Measurements from ENCODE around the gene MYBL2.
"Not testable (repeated sequence)": the region's sequence is repeated elsewhere in the genome, so short reads cannot be mapped to it uniquely, and the experiment has no call there.

Gene MYBL2

DNA sequence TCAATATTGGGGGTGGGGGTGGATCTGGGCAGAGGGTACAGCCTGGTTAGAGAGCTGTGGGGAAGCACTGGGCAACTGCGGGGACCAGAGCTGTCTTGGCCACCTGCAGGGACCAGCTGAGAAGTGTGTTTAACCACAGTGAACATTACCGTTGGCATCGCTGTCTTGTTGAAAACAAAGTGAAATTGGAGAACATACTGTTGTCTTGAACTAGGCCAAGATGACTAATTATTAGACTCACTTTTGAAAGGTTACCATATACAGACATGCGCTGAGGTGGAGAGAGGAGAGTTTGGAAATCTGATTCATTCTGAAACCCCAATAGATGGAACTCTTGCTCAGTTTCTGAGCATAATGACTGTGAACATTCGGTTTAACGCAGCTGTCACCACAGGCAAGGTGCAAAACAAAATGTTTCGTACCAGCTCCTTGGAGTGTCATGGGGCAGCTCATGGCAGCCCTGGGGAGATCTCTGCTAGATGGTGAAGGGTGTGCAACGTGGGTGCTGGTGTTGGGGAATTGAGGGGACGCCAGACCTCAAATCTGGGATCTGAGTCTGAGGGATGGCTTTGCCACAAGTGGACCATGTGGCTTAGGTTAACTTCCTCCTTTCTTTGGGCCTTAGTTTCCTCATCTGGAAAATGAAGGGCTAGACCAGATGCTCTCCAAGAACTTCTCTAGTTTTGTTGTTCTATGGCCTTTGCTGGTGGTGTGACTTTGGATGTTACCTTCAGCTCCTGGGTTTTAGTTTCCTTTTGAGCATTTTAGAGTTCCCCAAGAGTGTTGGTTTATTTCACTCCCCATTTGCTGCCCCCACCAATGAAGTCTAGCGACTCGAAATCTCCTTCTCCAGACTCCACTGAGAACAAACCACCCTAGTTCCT is 84.5 kb downstream of the MYBL2 start:
- DNase-seq: no peak

DNA sequence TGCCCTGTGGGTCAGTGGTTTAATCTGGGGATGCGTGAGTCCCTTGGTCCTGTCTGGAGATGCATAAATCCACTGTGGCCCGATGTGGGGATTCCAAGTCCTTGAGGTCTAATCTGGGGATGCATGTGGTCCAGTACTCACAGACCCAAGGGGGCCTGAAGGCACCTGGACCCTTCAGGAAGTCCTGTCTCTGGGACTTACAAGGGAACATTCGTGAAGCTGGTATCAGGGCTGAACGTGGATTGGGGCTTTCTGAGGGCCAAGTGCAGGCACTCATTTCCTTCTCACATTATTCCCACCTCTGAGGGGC is 85.1 kb downstream of the MYBL2 start:
- no peak for DNase-seq

DNA sequence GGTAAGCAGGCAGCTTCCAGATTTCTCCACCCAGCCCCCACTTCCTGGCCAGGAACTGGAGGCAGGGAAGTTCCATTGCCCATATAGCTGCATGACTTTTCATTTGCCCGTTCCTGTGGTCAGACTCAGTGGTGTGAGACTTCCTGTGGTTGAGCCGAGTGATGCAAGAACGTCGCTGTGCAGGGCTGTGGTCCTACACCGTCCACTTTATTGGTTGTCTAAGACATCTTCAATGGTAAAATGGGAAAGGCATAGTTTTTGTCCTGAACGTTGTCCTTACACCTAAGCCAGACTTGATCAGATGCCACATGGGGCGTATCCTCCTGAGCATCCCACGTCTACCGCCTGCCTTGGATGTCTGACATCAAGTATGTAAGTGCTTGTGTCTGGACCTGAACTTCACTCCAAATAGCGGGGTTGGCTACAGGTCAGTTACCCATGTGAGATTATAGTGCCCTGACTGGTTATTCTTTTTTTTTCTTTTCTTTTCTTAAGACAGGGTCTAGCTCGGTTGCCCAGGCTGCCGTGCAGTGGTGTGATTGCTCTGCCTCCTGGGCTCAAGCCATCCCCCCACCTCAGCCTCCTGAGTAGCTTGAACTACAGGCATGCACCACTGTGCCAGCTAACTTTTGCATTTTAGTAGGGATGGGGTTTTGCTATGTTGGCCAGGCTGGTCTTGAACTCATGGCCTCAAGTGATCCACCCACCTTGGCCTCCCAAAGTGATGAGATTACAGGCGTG is 85.8 kb downstream of the MYBL2 start:
- no peak for DNase-seq

DNA sequence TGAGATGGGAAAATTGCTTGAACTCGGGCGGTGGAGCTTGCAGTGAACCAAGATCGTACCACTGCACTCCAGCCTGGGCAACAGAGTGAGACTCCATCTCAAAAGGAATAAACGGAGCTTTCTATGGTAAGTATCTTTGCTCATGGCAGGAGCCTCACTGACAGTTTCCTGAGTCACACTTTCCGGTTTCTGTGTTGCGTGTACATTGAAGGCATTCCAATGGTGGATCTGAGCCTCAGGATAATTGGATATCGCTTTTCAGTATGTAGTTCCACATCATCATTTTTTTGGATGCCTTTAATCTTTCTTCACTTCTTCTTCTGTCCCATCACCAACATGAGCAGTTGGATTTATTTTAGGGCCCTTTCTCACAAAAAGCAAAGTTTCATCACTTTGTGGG is 88.5 kb downstream of the MYBL2 start:
- DNase-seq: no peak

DNA sequence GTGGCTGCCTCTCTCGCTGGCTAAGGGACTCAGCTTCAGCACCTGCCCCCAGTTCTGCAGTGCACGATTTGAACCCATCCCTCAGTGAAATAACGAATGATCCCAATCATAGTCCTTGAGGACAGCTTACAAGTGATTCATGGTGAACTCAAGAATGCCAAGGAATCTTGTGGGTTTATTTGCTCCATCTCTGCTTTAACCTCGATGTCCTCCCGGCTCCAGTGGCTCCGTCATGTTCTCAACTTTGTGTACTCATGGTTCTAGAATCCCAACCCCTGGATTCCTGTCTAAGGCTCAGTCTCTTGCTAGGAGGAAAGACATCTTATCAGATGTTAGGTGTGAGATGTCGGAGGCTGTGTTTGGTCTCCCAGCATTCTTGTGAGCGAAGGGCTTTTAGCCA is 88.9 kb downstream of the MYBL2 start:
- no peak for DNase-seq

DNA sequence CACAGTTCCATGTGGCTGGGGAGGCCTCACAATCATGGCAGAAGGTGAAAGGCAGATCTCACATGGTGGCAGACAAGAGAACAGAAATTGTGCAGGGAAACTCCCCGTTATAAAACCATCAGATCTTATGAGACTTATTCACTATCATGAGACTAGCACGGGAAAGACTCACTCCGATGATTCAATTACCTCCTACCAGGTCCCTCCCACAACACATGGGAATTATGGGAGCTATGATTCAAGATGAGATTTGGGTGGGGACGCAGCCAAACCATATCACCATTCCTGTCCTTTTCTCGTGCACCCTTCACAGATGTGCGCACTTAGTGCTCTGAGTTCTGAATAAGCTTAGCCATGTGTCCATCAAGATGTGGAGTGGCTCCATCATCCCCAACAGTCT is 91.0 kb downstream of the MYBL2 start:
- not testable (repeated sequence) for DNase-seq

DNA sequence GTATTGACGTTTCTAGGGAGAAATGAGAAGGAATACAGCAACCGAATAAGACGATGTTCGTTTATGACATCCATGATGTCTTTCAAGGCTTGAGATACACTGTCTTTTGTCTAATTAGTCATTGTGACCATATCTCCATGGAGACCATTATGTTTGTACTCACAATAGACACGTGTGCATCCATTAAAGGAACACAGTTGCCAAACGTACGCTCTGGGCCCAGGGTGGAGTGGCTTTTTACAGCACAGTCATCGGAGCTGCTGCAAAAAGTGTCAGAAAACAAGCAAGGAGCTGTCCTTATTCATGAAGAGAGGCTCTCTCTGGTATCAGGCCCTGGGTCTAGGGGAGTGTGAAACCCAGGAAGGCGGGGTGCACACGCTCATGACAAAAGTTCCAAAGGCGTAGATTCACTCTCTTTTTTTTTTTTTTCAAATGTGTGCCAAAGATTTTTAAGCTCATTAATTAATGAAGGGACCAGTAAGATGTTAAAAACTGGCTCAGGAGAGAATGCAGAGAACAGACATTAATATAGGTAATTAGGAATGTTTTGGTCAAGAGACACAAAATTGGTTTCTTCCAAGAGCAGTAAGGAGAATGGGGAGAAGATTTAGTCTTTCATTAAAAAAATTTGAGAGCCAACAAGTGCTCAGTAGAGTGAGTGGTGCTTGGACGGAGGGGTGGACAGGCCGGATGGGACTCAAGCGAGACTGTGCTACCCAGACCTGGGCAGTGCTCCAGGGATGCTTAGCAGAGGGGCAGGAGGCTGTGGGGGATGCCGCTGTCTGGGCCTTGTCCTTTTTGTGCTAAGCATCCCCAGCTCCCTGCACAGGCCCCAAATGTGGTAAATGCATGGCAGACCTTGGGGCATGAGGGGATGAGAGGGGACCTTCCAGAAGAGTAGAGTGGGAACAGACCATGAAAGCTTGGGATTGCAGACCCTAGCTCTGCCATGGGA is 94.7 kb downstream of the MYBL2 start:
- no peak for DNase-seq

DNA sequence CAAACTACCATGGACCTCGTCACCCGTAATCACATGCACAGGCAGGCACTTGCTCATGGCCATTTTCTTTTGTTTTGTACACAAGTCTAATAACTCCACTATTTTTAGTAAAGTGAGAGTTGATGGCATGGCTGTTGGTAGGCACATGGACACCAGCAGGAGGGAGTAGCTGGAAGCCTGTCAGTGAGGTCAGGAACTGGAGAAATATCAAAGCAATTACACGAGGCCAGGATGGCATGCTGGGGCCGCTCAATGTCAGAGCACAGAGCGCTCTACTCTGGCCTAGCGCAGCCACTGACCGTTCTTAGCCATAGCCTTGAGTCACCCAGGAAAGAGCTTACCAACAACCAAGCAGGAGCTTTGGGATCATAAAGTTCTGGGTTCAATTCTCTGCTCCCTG is 96.0 kb downstream of the MYBL2 start:
- no peak for DNase-seq

DNA sequence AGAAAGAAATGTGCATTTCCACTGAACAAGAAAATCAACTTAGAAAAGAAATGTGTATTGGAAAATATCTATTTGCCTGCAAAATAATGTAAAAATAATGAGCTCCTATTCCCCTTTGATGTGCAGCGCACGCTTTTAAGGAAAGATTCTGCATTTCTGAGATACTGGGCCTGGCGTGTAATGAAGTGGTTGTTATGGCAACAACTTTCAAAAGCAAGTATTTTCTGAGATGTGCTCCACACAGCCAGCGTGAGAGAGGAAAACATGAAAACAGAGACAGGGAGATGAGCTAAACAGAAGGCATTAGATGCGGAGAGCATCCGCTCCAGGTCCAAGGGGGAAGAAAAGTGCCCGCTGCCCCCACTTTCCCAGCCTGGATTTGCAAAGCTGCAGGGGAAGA is 99.0 kb downstream of the MYBL2 start:
- no peak for DNase-seq
